ENCODE data around the gene KLHDC4.

KLHDC4 gene

GRCh38 chr16:87665193-87665592 lies 100.6 kb downstream of the KLHDC4 start:
- DNase-seq (ENCODE audit: low read depth, low spot score) = no peak
- ChIA-PET POLR2A (no interaction called here), CTCF (interaction anchor here (0.9 to 1.5 kb wide), 2 partner anchors 9 to 249 kb away, joined by 3 read pairs; no protein-coding TSS in a partner anchor)
- no peak for TF ChIP-seq CTCF (IDR thresholded peaks at IDR 0.05; ENCODE audit: insufficient read depth, low read length, missing control alignments)
- no peak overlapping the region for H3K4me3 ChIP-seq (ENCODE audit: low read depth, low read length)

GRCh38 chr16:87664792-87665191 lies 101.0 kb downstream of the KLHDC4 start:
- POLR2A ChIA-PET = no interaction called here
- CTCF ChIA-PET = interaction anchor here (0.9 to 1.5 kb wide), 2 partner anchors 9 to 248 kb away, joined by 3 read pairs; no protein-coding TSS in a partner anchor
- no peak for TF ChIP-seq CTCF (IDR thresholded peaks at IDR 0.05; ENCODE audit: insufficient read depth, low read length, missing control alignments)
- no peak for DNase-seq (ENCODE audit: low read depth, low spot score)
- H3K4me3 ChIP-seq (ENCODE audit: low read depth, low read length) = no peak overlapping the region

- no peak for DNase-seq (ENCODE audit: low read depth, low spot score)
- POLR2A ChIA-PET = no interaction called here
- CTCF ChIA-PET = interaction anchor here (1.9 kb wide), 1 partner anchor 26 kb away, joined by 7 read pairs; no protein-coding TSS in a partner anchor
- no peak overlapping the region for H3K4me3 ChIP-seq (ENCODE audit: low read depth, low read length)
- TF ChIP-seq CTCF (IDR thresholded peaks at IDR 0.05; ENCODE audit: insufficient read depth, low read length, missing control alignments) = no peak
These were observed 103.3 kb downstream of the KLHDC4 start for GRCh38 chr16:87662254-87663204.

- DNase-seq (ENCODE audit: low read depth, low spot score) = no peak
These were observed 104.2 kb downstream of the KLHDC4 start for GRCh38 chr16:87661561-87661960.

GRCh38 chr16:87658564-87659225 lies 107.1 kb downstream of the KLHDC4 start:
- H3K4me3 ChIP-seq (ENCODE audit: low read depth, low read length) = no peak overlapping the region
- ChIA-PET CTCF (interaction anchor here (1.0 to 1.6 kb wide), 3 partner anchors 24 to 242 kb away, joined by 3 to 4 read pairs (median 3); no protein-coding TSS in a partner anchor), POLR2A (no interaction called here)
- DNase-seq (ENCODE audit: low read depth, low spot score) = no peak
- no peak for TF ChIP-seq CTCF (IDR thresholded peaks at IDR 0.05; ENCODE audit: insufficient read depth, low read length, missing control alignments)

More at GRCh38 chr16:87661561-87661960, 104.2 kb downstream of the KLHDC4 start:
- H3K4me3 ChIP-seq (ENCODE audit: low read depth, low read length) = no peak overlapping the region
- TF ChIP-seq CTCF (IDR thresholded peaks at IDR 0.05; ENCODE audit: insufficient read depth, low read length, missing control alignments) = no peak
- CTCF ChIA-PET = no interaction called here
- POLR2A ChIA-PET = no interaction called here
